Stimulated activated CD8-positive, alpha-beta memory T cell treated with anti-CD3 and anti-CD28 coated beads, Interleukin-15, amount 100 ng/mL, for 24 hours (primary cell): ENCODE measurements around the gene ZNF311.

ENCODE experiments used
- DNase-seq: peaks from one replicate; pipeline ENCODE4 v3.0.0-alpha.2; 2020; ENCODE audit warnings: low read depth

Gene ZNF311

GRCh38 chr6:29005183-29005885, at the start of gene ZNF311:
TSS of gene ZNF311 (minus strand) at chr6:29005315. CDS start at chr6:29003954, 1,361 bp downstream.
- DNase-seq: no peak

GRCh38 chr6:29051680-29052079, 46.6 kb upstream of the ZNF311 start:
- DNase-seq: no peak

- no peak for DNase-seq
Observed at GRCh38 chr6:29045075-29045474, 40.0 kb upstream of the ZNF311 start, which contains the start of gene OR2W1. TSS of gene OR2W1 (minus strand) at chr6:29045175. CDS start at chr6:29045175, 0 bp downstream.

GRCh38 chr6:29035951-29036350, 30.8 kb upstream of the ZNF311 start:
- DNase-seq: no peak

- DNase-seq: no peak
Observed at GRCh38 chr6:29028821-29029220, 23.7 kb upstream of the ZNF311 start.

DNA sequence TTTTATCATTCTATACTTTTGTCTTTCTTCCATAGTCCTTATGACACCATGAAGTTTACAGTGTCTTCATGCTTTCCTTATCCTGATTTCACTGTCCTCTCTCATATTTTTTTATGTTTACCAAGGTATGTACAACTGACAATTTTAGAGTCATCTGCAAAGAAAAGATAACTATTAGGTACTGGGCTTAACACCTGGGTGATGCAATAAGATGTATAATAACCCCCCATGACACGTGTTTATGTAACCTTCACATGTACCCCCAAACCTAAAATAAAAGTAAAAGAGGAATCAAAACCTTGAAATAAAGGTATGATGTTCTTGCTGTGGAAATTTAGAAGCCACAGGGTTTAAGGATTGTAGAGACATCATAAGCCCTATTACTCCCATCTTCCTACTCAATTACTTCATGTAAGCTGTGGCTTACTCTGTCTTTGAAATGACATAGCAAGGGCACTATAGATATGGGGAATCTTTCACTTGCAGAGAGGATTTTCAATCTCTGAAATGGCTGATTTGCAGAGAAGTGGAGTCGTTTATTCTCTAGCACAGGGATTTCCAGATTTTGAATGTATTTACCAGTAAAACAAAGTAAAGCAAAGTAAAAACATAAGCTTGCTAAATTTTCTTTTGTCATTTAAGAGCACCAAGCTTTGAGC, 20.9 kb upstream of the ZNF311 start:
- DNase-seq: no peak

GRCh38 chr6:29021434-29021833, 16.3 kb upstream of the ZNF311 start:
- DNase-seq: no peak

- no peak for DNase-seq
Observed at GRCh38 chr6:29019629-29020028, 14.5 kb upstream of the ZNF311 start.

GRCh38 chr6:29017428-29017802, 12.3 kb upstream of the ZNF311 start:
- no peak for DNase-seq

DNA sequence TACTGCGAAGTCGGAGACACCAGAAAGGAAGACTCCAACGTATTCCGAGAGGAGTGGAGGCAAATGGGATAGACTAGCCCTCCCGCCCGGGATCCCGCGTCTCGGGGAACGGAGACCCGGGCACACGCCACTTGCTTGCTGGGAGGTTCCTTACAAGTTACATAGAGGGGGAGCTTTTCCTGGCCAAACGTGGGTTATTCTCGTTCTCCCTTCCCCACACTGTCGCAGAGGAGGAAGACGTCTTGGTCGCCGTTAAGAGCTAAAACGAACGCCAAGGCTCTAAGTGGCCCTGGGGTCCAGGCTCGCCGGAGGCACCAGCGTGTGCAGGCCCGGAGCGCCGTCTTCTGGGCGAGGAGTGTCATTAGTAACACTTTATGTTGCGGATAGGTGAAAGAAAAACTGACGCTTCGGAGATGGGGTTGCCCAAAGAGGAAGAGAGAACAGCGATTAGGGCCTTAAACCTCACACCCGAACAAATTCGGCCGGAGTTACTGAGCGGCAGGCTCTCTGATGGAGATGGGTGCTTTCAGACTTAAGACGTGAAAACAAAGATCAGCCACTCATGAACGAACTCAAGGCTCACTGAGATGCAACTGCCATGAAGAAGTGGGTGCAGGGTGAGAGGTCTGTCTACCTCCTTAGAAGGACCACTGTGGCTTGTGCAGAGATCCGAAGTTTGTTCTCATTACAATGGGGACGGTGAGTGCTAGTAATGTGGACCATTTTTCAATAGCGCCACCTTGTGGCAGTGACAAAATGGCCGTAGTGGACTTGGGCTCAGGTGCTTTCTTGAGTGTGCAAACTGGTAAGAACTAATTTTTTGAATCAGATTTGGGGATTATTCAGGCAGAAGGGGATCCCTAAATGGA, 11.7 kb upstream of the ZNF311 start:
- peak; percentile 55 for DNase-seq

DNA sequence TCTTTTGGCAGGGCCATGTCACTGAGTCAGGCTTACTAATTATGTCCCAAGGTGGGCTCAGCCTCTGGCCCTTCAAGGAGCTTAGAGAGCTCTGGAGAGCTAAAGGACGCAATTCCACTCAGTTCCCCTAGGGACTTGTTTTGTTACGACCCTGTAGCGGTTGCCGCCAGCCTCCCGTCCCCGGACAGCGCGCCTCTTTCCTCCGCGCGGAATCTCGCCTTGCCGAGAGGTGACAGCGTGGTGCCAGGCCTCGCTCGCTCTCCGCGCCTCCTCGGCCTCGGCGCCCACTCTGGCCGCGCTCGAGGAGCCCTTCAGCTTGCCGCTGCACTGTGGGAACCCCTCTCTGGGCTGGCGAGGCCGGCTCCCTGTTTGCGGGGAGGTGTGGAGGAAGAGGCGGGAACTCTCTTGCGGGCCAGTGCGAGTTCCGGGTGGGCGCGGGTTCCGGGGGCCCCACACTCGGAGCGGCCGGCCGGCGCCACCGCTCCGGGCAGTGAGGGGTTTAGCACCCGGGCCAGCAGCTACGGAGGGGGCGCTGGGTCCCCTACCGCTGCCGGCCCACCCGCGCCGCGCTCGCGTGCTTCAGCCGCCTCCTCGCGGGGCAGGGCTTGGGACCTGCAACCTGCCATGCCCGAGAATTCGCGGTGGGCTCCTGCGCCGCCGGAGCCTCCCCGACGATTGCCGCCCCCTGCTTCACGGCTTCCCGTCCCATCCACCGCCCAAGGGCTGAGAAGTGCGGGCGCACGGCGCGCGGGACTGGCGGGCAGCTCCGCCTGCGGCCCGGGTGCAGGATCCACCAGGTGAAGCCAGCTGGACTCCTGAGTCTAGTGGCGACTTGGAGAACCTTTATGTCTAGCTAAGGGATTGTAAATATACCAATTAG, 9.9 kb upstream of the ZNF311 start:
- DNase-seq: no peak

DNA sequence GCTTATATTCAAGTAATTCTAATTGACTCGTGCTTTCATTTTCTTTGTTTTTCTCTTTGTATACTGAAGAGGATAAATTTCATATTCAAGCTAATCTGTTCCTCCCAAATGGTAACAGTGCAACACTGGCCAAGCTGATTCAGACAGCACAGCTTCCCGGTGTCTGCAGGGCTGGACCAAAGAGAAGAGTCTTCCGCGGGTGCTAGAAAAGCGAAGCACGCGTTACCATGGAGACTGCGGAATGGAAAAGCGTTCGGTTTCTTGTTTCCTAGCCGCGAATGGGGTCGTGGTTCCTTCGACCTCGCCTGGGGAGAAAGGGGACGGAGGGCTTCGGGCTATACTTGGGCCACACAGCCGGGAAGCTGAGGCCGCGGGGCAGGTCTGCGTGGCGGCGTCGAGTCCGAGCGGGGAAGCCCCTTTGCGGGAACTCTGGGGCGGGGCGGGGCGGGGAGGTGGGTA, 6.2 kb upstream of the ZNF311 start:
- no peak for DNase-seq

GRCh38 chr6:29009358-29009757, 4.2 kb upstream of the ZNF311 start:
- DNase-seq: no peak

- DNase-seq: no peak
Observed at GRCh38 chr6:29008089-29008488, 3.0 kb upstream of the ZNF311 start.

DNA sequence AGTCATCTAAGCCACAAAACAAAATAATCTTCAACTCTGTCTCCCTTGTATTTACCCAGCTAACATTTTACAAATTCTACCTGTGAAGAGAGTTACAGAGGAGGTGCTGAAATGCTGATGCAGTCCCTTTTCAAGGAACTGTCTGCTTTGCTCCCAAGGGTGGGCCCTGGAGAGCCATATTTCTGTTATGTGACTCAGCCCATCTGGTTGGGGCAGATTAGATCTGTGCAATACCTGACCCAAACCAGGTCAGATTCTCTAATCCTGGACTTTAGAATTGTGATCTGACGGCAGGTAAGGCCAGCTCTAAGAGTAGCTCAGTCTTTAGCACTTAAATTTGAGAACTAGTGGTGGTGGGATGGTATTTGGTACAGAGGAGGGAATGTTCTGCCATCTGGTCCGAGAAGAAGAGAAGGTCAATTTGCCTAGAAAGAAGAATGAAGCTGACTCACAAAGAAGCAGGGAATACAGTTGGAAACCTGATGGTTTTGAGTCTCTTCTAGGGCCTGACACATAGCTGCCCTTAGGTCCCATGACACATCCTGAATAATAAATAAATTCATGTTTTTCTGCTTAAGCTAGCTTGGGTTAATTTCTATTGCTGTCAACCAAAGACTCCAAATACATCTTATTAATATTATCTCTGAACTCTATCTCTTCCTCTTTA, 8.1 kb downstream of the ZNF311 start:
- DNase-seq: no peak

DNA sequence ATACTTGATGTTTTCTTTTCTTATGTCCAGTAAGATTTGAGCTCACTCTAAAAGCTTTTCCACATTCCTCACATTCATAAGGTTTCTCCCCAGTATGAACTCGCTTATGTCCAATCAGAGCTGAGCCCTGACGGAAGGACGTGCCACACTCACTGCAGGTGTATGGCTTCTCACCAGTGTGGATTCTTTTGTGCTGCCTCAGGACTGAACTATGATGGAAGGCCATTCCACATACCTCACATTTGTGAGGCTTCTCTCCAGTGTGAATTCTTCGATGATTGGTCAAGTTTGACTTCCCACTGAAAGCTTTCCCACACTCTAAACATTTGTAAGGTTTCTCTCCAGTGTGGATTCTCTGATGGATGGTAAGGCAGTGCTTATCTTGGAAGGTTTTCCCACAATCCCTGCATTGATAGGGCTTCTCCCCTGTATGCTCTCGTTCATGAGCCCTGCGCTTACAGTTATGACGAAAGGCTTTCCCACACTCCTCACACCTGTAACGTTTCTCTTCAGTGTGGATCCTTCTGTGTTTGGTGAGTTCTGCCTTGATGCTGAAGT, 9.9 kb downstream of the ZNF311 start:
- no peak for DNase-seq

DNA sequence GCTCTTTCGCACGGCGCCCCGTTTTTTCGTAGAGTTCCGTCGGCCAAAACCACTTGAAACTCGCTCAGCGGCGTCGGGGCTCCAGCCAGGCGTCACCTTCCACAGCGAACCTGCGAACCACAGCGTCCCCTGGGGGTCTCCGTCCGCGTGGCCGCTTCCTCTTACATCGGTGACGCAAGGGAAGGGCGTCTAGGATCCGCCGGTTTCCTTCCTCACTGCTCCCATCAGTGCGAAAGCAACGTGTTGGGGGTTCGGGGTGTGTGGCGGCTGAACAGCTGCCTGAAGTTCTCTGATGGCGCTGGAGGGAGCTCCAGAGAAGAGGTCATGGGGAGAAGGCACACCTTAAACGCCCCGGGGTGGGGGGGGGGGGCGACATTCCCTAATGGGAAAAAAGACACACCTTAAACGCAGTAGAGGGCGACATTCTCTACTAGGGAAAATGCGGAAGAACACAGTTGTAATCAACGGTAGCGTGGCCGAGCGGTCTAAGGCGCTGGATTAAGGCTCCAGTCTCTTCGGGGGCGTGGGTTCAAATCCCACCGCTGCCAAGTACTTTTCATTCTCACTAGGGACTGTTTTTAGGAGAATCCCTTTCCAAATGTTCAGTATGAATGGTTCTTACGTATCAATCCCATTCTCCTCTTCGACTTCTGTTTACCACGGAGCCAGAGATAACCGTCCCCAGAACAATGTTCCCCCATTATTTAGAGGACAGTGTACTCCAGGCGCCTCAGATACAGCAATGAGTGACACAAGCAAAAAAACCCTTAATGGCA, 16.4 kb downstream of the ZNF311 start:
- no peak for DNase-seq

DNA sequence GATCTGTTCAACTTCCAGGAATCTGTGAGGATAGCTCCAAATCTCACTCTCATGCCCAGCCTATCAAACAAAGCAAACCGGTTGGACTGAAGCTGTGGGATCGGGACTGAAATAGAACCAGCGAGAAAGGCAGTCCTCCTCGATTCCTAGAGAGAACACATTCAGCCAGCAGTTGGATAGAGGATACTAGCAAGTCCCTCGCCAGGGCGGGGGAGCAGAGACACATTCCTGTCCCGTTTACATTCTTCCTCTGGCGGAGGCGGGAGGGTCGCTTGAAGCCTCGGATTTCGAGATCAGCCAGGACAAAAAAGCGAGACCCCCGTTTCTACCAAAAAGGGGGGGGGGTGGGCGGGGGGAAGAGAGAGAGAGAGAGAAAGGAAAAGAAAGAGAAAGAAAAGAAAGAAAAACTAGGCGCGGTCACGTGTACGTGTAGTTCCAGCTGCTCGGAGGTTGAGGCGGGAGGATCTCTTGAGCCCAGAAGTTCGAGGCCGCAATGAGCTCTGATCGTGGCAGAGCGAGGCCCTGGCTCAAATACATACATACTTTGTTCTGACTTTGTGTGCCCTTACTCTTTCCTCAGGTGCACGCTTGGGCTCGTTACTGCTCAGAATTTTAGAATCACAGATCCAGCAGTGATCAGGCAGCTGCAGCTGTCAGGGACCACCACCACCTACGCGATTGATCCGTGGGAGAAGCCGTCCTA, 19.5 kb downstream of the ZNF311 start:
- DNase-seq: no peak

DNA sequence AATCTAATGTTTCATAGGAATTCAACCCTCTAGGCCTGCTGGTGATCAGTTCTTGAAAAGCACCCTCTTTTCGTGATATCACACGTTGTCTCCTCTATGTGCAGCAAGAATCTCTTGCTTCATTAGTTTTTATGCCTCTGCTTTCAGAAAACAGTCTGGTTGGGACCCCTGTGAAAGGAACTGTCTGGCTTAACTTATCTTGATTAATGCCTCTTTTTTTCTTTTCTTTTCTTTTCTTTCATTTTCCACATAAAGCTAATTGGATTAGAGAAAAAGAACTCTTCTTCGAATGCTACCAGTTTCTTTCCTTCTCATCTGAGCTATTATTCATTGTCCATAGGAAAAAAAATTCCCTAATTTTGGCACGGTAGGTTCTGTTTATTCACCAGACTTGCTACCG, 21.3 kb downstream of the ZNF311 start:
- DNase-seq: no peak
